Activated T-cell treated with anti-CD3 and anti-CD28 coated beads, Interleukin-2, amount 50 U/mL, for 1 hour (primary cell): Measurements from ENCODE around the gene OR5AU1.

ENCODE experiments used
- DNase-seq: peaks from one replicate; pipeline ENCODE4 v3.0.0-alpha.2; 2020

Gene OR5AU1

GRCh38 chr14:21106498-21107282 lies 49.2 kb downstream of the OR5AU1 start:
- peak; percentile 81 for DNase-seq

GRCh38 chr14:21106176-21106497 lies 49.7 kb downstream of the OR5AU1 start:
- no peak for DNase-seq

- DNase-seq = no peak
These were observed 50.8 kb downstream of the OR5AU1 start for GRCh38 chr14:21105095-21105494.
